Cardiac muscle cell (in vitro differentiated cells and primary cell): ENCODE data around the gene KLF2. TPM values are rescaled to one million over a fixed set of nuclear protein-coding genes. Genes with fewer than 3 reads are reported as not detected.

Experiments
- DNase-seq, 2 donors: peaks; one replicate each; pipeline versions ENCODE4 v3.0.0 to v3.0.0-alpha.2; 2010 to 2017; ENCODE audit warnings: low read depth in 1 of 2, low spot score in 1 of 2
- H3K27ac ChIP-seq: fragments of 200-600 bp; sonication (generic); 2 replicates; pipeline ENCODE4 v1.5.1; 2016
- H3K27me3 ChIP-seq: fragments of 200-600 bp; sonication (generic); 2 replicates; pipeline ENCODE4 v1.6.0; 2016; ENCODE audit warnings: control low read depth
- H3K36me3 ChIP-seq: fragments of 200-600 bp; sonication (generic); 2 replicates; pipeline ENCODE4 v1.5.1; 2016; ENCODE audit warnings: control low read depth
- H3K4me1 ChIP-seq: fragments of 200-600 bp; sonication (generic); 2 replicates; pipeline ENCODE4 v1.8.1; 2017; ENCODE audit warnings: low read depth, mild to moderate bottlenecking, mixed run types
- H3K4me3 ChIP-seq: fragments of 200-600 bp; sonication (generic); 2 replicates; pipeline ENCODE4 v1.5.1; 2016; ENCODE audit warnings: mild to moderate bottlenecking
- H3K9me3 ChIP-seq: fragments of 200-600 bp; sonication (generic); 2 replicates; pipeline ENCODE4 v1.5.1; 2017; ENCODE audit warnings: low read depth, mild to moderate bottlenecking, control low read depth
- CTCF ChIP-seq: IDR thresholded peaks from 2 replicates; pipeline ENCODE4 v1.5.1; 2012; ENCODE audit warnings: low read depth, mild to moderate bottlenecking, low read length
- polyA plus RNA-seq: library from polyadenylated mRNA; unstranded; fragments of >200 nt; fragmentation: Nextera tagmentation; extraction: Ambion mirVana; gene quantifications from 2 replicates; pipeline ENCODE4 v1.2.1, GENCODE V29; 2016
- total RNA-seq: library from RNA; depleted of rRNA; stranded (reverse); fragments of >200 nt; gene quantifications from 2 replicates; pipeline ENCODE4 v1.2.3, GENCODE V29; 2016

Gene KLF2
- total and polyA plus RNA-seq, 2 experiments from 2014 or later: 7.8 to 10.9 TPM

GRCh38 chr19:16370641-16371391 is 46.2 kb downstream of the KLF2 start:
- no peaks in the 10 kb centered on the region for H3K9me3 ChIP-seq
- H3K4me3 ChIP-seq: no peak overlapping the region
- no peak overlapping the region for H3K27ac ChIP-seq
- no peaks in the 10 kb centered on the region for H3K36me3 ChIP-seq
- no peak for TF ChIP-seq CTCF
- DNase-seq: no peak
- H3K4me1 ChIP-seq: peaks cover 24% of the 10 kb centered on the region
- no peaks in the 10 kb centered on the region for H3K27me3 ChIP-seq

GRCh38 chr19:16371540-16371986 is 46.9 kb downstream of the KLF2 start:
- Histone ChIP-seq H3K27me3 (no peaks in the 10 kb centered on the region), H3K36me3 (no peaks in the 10 kb centered on the region), H3K27ac (no peak overlapping the region), H3K9me3 (no peaks in the 10 kb centered on the region), H3K4me3 (no peak overlapping the region), H3K4me1 (peaks cover 19% of the 10 kb centered on the region)
- TF ChIP-seq CTCF: no peak
- DNase-seq: no peak

GRCh38 chr19:16372065-16372915 is 47.7 kb downstream of the KLF2 start:
- TF ChIP-seq CTCF: no peak
- H3K4me1 ChIP-seq: peaks cover 13% of the 10 kb centered on the region
- H3K4me3 ChIP-seq: no peak overlapping the region
- peaks cover 2% of the 10 kb centered on the region for H3K36me3 ChIP-seq
- H3K27me3 ChIP-seq: no peaks in the 10 kb centered on the region
- no peaks in the 10 kb centered on the region for H3K9me3 ChIP-seq
- peak overlapping the region; percentile 61 for H3K27ac ChIP-seq
- DNase-seq: no peak

- Histone ChIP-seq H3K4me1 (peaks cover 13% of the 10 kb centered on the region), H3K4me3 (no peak overlapping the region), H3K36me3 (peaks cover 2% of the 10 kb centered on the region), H3K27ac (peak overlapping the region; percentile 61), H3K27me3 (no peaks in the 10 kb centered on the region), H3K9me3 (no peaks in the 10 kb centered on the region)
- no peak for TF ChIP-seq CTCF
- no peak for DNase-seq
Measured at GRCh38 chr19:16373079-16373478, 48.5 kb downstream of the KLF2 start.

GRCh38 chr19:16373532-16373931 is 48.9 kb downstream of the KLF2 start:
- Histone ChIP-seq H3K9me3 (no peaks in the 10 kb centered on the region), H3K4me1 (peaks cover 13% of the 10 kb centered on the region), H3K27me3 (no peaks in the 10 kb centered on the region), H3K27ac (peak overlapping the region; percentile 61), H3K4me3 (no peak overlapping the region), H3K36me3 (peaks cover 2% of the 10 kb centered on the region)
- peak in 1 of 2 donors; percentile 75 for DNase-seq
- TF ChIP-seq CTCF: no peak
